Measurements from ENCODE around the gene EPC2. TPM values are rescaled to one million over a fixed set of nuclear protein-coding genes. Genes with fewer than 3 reads are reported as not detected.

The EPC2 gene
- polyA plus RNA-seq, 3 donors, result 1.4 to 19.2 (median 2.0) TPM

DNA sequence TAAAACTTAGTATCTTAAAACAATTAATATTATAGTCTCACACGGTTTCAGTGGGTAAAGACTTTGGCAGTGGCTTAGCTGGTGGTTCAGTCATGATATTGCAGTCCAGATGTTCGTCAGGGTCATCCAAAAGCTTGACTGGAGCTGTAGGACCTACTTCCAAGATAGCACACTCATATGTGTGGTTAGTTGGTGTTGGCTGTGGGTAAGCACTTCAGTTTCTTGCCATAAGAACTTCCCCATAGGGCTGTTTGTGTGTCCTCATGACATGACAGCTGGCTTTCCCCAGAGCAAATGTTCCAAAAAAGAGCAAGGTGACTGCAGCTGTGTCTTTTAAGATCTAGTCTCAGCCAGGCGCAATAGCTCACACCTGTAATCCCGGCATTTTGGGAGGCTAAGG lies 48.5 kb upstream of the EPC2 start:
- H3K79me2 ChIP-seq (ENCODE audit: insufficient read depth, low read length), result no peaks in the 10 kb centered on the region
- 57% methylated on average over 2 of the region's 4 CpGs for WGBS (ENCODE audit: insufficient coverage)
- no peak for DNase-seq

DNA sequence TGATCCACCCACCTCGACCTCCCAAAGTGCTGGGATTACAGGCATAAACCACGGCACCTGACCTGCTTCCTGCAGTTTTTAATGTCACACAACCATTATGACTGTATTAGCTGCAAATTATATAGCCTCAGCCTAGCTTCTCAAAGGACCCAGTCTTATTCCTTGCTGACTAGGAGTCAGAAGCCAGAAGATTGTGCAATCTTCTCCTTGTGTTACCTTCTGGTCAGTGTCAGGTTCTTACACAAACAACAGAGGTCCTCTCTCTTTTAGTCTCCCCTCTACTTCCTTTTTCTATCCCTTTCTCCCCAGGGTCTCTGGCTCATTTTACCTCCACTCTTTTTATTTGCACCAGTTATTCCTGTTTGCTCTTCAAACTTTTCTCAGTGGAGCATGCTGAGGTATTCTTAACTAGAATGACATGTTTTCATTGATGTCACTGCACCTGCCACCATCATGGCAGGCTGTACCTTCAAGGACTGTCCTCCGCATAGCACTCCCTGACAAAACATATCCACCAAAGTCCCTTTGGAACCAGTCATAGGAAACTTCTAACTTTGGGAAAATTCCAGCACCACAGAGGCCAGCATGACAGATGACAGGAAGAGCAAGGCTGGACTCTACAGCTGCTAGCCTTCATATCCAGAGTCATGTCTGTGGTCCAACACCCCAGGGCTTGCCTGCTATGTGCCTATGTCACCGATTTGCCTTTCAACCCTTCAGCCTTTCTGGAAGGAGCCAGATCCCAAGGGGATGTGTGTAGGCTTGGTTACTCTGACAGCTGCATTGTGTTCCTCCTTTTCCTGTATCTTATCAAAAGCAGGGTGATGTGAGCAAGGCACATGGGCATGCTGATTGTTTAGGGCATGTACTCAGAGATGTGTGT lies 45.2 kb upstream of the EPC2 start:
- TF ChIP-seq, protein P1, sequence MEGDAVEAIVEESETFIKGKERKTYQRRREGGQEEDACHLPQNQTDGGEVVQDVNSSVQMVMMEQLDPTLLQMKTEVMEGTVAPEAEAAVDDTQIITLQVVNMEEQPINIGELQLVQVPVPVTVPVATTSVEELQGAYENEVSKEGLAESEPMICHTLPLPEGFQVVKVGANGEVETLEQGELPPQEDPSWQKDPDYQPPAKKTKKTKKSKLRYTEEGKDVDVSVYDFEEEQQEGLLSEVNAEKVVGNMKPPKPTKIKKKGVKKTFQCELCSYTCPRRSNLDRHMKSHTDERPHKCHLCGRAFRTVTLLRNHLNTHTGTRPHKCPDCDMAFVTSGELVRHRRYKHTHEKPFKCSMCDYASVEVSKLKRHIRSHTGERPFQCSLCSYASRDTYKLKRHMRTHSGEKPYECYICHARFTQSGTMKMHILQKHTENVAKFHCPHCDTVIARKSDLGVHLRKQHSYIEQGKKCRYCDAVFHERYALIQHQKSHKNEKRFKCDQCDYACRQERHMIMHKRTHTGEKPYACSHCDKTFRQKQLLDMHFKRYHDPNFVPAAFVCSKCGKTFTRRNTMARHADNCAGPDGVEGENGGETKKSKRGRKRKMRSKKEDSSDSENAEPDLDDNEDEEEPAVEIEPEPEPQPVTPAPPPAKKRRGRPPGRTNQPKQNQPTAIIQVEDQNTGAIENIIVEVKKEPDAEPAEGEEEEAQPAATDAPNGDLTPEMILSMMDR (IDR thresholded peaks at IDR 0.05), result no peak
- 57% methylated on average over 3 of the region's 4 CpGs for WGBS (ENCODE audit: insufficient coverage)
- Histone ChIP-seq H3K4me1 (ENCODE audit: control insufficient read depth in 1 of 2, insufficient read depth in 2 of 2, low read length in 2 of 2) (no peaks in the 10 kb centered on the region), H3K36me3 (replicated peaks in 1 of 2; ENCODE audit: control insufficient read depth in 1 of 2, insufficient read depth in 2 of 2, low read length in 2 of 2) (no peaks in the 10 kb centered on the region), H3K4me3 (replicated peaks in 1 of 3; ENCODE audit: low read depth in 2 of 3, low read length in 3 of 3) (no peak overlapping the region), H3K79me2 (ENCODE audit: insufficient read depth, low read length) (no peaks in the 10 kb centered on the region), H3K27ac (ENCODE audit: low read depth in 1 of 2, low read length in 2 of 2) (no peak overlapping the region), H3K9ac (ENCODE audit: insufficient read depth, low read length, poor library complexity, severe bottlenecking) (no peak overlapping the region), H2AFZ (ENCODE audit: insufficient read depth, low read depth, low read length, poor library complexity, severe bottlenecking) (no peak overlapping the region), H4K20me1 (ENCODE audit: insufficient read depth, low read length) (no peaks in the 10 kb centered on the region), H3K27me3 (ENCODE audit: control insufficient read depth in 2 of 2, insufficient read depth in 2 of 2, low read length in 2 of 2) (no peaks in the 10 kb centered on the region), H3K9me3 (replicated peaks in 1 of 2; ENCODE audit: control insufficient read depth in 1 of 2, insufficient read depth in 1 of 2, low read length in 2 of 2) (peaks cover 0 to 5% of the 10 kb centered on the region in 2 donors), H3K4me2 (replicated peaks; ENCODE audit: extremely low read depth, low read length, poor library complexity, severe bottlenecking) (no peak overlapping the region)
- peaks cover 0 to 3% (median 3%) of the 10 kb centered on the region in 3 donors for H3K27me3 Mint-ChIP-seq (ENCODE audit: low read depth in 3 of 3)
- no peak overlapping the region for H3K27ac Mint-ChIP-seq
- peaks cover 3% of the 10 kb centered on the region for H3K4me1 Mint-ChIP-seq
- intact Hi-C loops (cut with micrococcal nuclease), result no loop called here
- H3K4me3 Mint-ChIP-seq, result no peak overlapping the region
- no peaks in the 10 kb centered on the region for H3K36me3 Mint-ChIP-seq
- no peak for DNase-seq
- H3K9me3 Mint-ChIP-seq, result peaks cover 1 to 23% (median 9%) of the 10 kb centered on the region in 7 donors

More for the DNA sequence above, 48.5 kb upstream of the EPC2 start:
- Histone ChIP-seq H3K4me1 (ENCODE audit: control insufficient read depth in 1 of 2, insufficient read depth in 2 of 2, low read length in 2 of 2) (peaks cover 6 to 13% of the 10 kb centered on the region in 2 donors), H3K36me3 (replicated peaks in 1 of 2; ENCODE audit: control insufficient read depth in 1 of 2, insufficient read depth in 2 of 2, low read length in 2 of 2) (no peaks in the 10 kb centered on the region), H3K9ac (ENCODE audit: insufficient read depth, low read length, poor library complexity, severe bottlenecking) (no peak overlapping the region), H4K20me1 (ENCODE audit: insufficient read depth, low read length) (no peaks in the 10 kb centered on the region), H3K4me2 (replicated peaks; ENCODE audit: extremely low read depth, low read length, poor library complexity, severe bottlenecking) (no peak overlapping the region), H3K4me3 (replicated peaks in 1 of 3; ENCODE audit: low read depth in 2 of 3, low read length in 3 of 3) (no peak overlapping the region), H2AFZ (ENCODE audit: insufficient read depth, low read depth, low read length, poor library complexity, severe bottlenecking) (no peak overlapping the region), H3K27me3 (ENCODE audit: control insufficient read depth in 2 of 2, insufficient read depth in 2 of 2, low read length in 2 of 2) (no peaks in the 10 kb centered on the region), H3K9me3 (replicated peaks in 1 of 2; ENCODE audit: control insufficient read depth in 1 of 2, insufficient read depth in 1 of 2, low read length in 2 of 2) (peaks cover 0 to 5% of the 10 kb centered on the region in 2 donors), H3K27ac (ENCODE audit: low read depth in 1 of 2, low read length in 2 of 2) (no peak overlapping the region)
- H3K4me1 Mint-ChIP-seq, result peaks cover 16% of the 10 kb centered on the region
- intact Hi-C loops (cut with micrococcal nuclease), result no loop called here
- TF ChIP-seq, protein P1 (IDR thresholded peaks at IDR 0.05), result no peak
- no peaks in the 10 kb centered on the region for H3K36me3 Mint-ChIP-seq
- peaks cover 0 to 24% (median 7%) of the 10 kb centered on the region in 7 donors for H3K9me3 Mint-ChIP-seq
- H3K27me3 Mint-ChIP-seq (ENCODE audit: low read depth in 3 of 3), result peaks cover 0 to 5% (median 3%) of the 10 kb centered on the region in 3 donors
- H3K27ac Mint-ChIP-seq, result no peak overlapping the region
- H3K4me3 Mint-ChIP-seq, result no peak overlapping the region
